ENCODE data around the gene RADIL. TPM values are rescaled to one million over a fixed set of nuclear protein-coding genes. Genes with fewer than 3 reads are reported as not detected.

The RADIL gene
- total RNA-seq, 4 donors from 2014 or later: 1.5 to 2.6 (median 2.1) TPM

DNA sequence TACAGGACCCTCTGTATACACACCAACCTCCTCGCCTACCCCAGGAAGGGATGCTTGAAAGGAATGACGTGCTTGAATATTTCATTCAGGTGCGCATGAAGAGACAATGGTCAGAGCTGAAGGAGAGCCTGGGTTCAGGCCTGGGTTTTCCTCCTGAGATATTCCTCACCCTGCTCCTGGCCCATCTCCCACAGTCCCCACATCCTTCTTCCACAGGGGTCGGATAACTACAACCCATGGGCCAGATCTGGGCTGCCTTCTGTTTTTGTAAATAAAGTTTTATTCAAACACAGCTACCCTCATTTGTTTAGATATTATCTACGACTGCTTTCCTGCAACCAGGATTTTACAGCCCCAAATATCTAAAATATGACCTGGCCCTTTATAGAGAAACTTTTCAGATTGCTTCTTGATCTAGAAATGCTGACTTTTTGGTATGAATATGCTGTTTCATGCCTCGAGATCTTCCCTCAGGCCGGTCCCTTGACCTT is 1.8 kb upstream of the RADIL start:
- intact Hi-C loops (cut with DNase I; ENCODE audit: low total_unique reads): loop anchor here (10.0 kb wide), 1 partner anchor 81 kb away; no protein-coding TSS in a partner anchor
- no peak for DNase-seq (ENCODE audit: low spot score in 2 of 2)
- TF ChIP-seq POLR2A (IDR thresholded peaks at IDR 0.05): no peak
- TF ChIP-seq, protein P1, sequence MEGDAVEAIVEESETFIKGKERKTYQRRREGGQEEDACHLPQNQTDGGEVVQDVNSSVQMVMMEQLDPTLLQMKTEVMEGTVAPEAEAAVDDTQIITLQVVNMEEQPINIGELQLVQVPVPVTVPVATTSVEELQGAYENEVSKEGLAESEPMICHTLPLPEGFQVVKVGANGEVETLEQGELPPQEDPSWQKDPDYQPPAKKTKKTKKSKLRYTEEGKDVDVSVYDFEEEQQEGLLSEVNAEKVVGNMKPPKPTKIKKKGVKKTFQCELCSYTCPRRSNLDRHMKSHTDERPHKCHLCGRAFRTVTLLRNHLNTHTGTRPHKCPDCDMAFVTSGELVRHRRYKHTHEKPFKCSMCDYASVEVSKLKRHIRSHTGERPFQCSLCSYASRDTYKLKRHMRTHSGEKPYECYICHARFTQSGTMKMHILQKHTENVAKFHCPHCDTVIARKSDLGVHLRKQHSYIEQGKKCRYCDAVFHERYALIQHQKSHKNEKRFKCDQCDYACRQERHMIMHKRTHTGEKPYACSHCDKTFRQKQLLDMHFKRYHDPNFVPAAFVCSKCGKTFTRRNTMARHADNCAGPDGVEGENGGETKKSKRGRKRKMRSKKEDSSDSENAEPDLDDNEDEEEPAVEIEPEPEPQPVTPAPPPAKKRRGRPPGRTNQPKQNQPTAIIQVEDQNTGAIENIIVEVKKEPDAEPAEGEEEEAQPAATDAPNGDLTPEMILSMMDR (IDR thresholded peaks at IDR 0.05): no peak
- WGBS, 2 donors: 88% methylated on average over 7 of the region's 7 CpGs
- H3K4me3 ChIP-seq (ENCODE audit: low read depth, poor library complexity, severe bottlenecking): no peak overlapping the region

- WGBS, 2 donors: 70 to 74% methylated on average over 10 of the region's 10 CpGs
- no peak for DNase-seq (ENCODE audit: low spot score in 2 of 2)
- H3K4me3 ChIP-seq (ENCODE audit: low read depth, poor library complexity, severe bottlenecking): no peak overlapping the region
- no peak for TF ChIP-seq POLR2A (IDR thresholded peaks at IDR 0.05)
- TF ChIP-seq, protein P1 (IDR thresholded peaks at IDR 0.05): no peak
- intact Hi-C loops (cut with DNase I; ENCODE audit: low total_unique reads): loop anchor here (10.0 kb wide), 1 partner anchor 79 kb away; no protein-coding TSS in a partner anchor
Measured at GRCh38 chr7:4884164-4884563, 648 bp upstream of the RADIL start.

- intact Hi-C loops (cut with DNase I; ENCODE audit: low total_unique reads): loop anchor here (10.0 kb wide), 1 partner anchor 78 kb away; no protein-coding TSS in a partner anchor
- 1% methylated on average over 18 of the region's 36 CpGs; no CpG with 5 or more reads in 1 of the 2 donors for WGBS, 2 donors
- DNase-seq (ENCODE audit: low spot score in 2 of 2): no peak
- H3K4me3 ChIP-seq (ENCODE audit: low read depth, poor library complexity, severe bottlenecking): peak overlapping the region; percentile 43
- TF ChIP-seq, protein P1 (IDR thresholded peaks at IDR 0.05): no peak
- TF ChIP-seq POLR2A (IDR thresholded peaks at IDR 0.05): no peak
Measured at GRCh38 chr7:4883033-4883371, 514 bp downstream of the RADIL start.

DNA sequence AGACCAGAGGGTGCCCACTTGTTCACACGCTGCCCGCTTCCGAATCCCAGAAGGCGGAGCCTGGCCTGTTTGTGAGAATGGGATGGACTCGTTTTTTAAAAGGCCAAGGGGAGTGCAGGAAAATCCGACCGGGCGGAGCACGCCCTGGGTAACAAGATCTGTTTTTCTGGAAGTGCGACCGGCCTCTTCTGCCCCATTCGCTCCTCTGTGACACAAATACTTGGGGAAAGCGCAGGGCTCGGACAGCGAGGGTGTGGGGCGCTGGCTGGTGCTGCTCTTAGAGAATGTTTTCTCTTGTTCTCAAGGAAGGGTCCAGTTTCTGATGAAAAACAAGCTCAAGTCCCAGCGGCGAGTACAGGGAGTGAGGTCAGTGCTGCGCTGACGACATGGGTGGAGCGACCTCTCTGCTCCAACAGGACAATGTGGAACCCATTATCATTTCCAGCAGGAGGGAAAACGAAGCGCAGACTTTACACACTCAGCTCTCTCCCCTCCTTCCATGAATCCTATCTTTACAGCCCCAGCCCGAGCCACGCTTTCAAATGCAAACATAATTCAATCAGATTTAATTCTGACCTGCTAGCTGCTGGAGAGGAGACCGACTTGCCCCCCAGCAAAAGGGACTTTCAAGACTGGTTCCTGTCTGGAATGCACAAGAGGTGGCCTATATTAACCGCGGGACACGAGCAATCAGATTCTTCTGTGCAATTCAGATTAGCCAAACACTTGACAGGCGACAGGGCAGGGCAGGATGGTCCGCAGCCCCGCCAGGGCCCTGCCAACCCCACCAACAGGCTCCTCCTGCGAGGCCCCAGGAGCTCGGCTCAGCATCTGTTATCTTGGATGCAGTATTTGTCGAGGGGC is 1.1 kb downstream of the RADIL start:
- 7 to 19% methylated on average over 33 to 35 of the region's 35 CpGs for WGBS, 2 donors
- peak overlapping the region; percentile 43 for H3K4me3 ChIP-seq (ENCODE audit: low read depth, poor library complexity, severe bottlenecking)
- peak; percentile 66 to 93 for DNase-seq (ENCODE audit: low spot score in 2 of 2)
- TF ChIP-seq POLR2A (IDR thresholded peaks at IDR 0.05): no peak
- TF ChIP-seq, protein P1 (IDR thresholded peaks at IDR 0.05): no peak
- intact Hi-C loops (cut with DNase I; ENCODE audit: low total_unique reads): loop anchor here (10.0 kb wide), 1 partner anchor 78 kb away; no protein-coding TSS in a partner anchor

DNA sequence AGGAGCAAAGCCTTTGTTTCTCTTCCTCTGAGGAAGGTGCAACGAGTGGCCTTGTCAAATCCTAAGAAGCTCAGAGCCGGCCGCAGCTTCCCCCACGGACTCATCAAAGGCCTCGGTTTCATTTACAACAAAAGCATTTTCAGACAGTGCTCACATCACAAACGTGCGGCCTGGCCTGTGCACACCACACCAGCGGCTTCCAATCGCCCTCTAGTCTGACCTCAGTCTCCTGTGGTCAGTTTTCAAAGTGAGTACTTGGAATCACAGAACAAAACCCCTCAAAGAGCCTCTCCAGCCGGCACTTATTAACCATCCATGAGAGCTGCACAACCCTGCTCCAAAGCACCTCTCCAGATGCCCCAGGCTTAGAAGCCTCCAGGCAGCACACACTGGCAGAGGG is 3.3 kb downstream of the RADIL start:
- peak in 1 of 2 donors; percentile 52 for DNase-seq (ENCODE audit: low spot score in 2 of 2)
- intact Hi-C loops (cut with DNase I; ENCODE audit: low total_unique reads): loop anchor here (10.0 kb wide), 1 partner anchor 75 kb away; no protein-coding TSS in a partner anchor
- no peak overlapping the region for H3K4me3 ChIP-seq (ENCODE audit: low read depth, poor library complexity, severe bottlenecking)
- TF ChIP-seq POLR2A (IDR thresholded peaks at IDR 0.05): no peak
- TF ChIP-seq, protein P1 (IDR thresholded peaks at IDR 0.05): no peak
- WGBS, 2 donors: 72 to 77% methylated on average over 10 of the region's 10 CpGs

All from lower leg skin (tissue), 4 donors.